ENCODE data around the gene OTUB1. TPM values are rescaled to one million over a fixed set of nuclear protein-coding genes. Genes with fewer than 3 reads are reported as not detected.
A peak's percentile ranks its signal among the peaks of the same experiment; 100 is the strongest.

Gene OTUB1
- total and polyA plus RNA-seq, 2 of the 13 experiments (the other 11 are each of a cell fraction or from before 2014, with no cell fraction given) = 58.8 to 130 TPM

DNA sequence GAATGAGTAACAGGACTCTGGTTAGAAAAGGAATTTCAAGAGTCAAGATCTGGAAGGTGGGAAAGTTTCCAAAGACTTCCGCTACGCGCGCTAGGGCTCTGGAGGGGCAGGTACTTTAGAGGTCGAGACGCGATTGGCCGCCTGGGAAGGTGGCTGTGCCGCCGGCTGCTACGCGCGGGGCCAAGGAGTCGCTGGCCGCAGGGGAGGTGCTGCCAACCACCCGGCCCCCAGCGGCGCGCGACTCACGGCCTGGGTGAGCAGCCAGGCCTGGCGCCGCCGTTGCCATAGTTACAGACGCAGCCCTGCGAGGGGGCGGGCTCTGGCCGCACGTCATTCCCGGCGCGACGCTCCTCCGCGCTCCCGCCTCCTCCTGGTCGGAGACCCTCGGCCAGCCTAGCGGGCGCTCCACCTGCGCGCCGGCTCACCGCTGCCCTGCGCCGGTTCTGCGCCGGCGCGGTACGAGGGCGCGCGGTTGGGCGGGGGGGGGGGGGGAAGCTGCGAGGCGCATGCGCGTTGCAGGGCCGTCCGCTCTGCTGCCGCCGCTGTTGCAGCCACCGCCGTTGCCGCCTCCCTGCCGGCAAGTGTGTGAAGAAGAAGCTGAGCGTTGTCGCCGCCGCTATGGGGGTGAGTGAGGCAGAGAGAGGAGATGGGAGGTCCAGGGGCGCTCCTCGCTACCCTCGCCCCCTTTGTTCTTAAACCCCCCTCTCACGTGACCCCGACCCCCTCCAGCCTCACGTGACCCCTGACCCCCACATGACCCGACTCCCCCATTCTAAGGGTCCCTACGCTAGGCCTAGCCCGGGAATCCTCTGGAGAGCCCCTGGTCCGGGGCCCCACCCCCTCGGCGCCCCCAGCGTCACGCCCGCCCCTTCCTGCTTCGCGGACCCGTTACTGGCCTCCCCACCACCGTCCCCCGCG is 47.5 kb upstream of the OTUB1 start, which contains the start of gene NAA40 (continued):
- TF ChIP-seq TEF (CRISPR knock-in tag; IDR thresholded peaks at IDR 0.05) = no peak
- TF ChIP-seq ZNF3 (CRISPR knock-in tag; IDR thresholded peaks at IDR 0.05) = no peak
- TF ChIP-seq ZSCAN30 (CRISPR knock-in tag; IDR thresholded peaks at IDR 0.05) = no peak
- TF ChIP-seq ZSCAN29 (CRISPR knock-in tag; conservative IDR thresholded peaks at IDR 0.05) = no peak
- peak; percentile 27; the same call in 1 of the 2 replicates for TF ChIP-seq ZNF670 (CRISPR knock-in tag; IDR thresholded peaks at IDR 0.05; ENCODE audit: borderline replicate concordance)
- TF ChIP-seq ARID2 (CRISPR knock-in tag; IDR thresholded peaks at IDR 0.05; ENCODE audit: borderline replicate concordance) = no peak
- TF ChIP-seq TP53 (CRISPR knock-in tag; conservative IDR thresholded peaks at IDR 0.05) = no peak
- TF ChIP-seq, protein P1, sequence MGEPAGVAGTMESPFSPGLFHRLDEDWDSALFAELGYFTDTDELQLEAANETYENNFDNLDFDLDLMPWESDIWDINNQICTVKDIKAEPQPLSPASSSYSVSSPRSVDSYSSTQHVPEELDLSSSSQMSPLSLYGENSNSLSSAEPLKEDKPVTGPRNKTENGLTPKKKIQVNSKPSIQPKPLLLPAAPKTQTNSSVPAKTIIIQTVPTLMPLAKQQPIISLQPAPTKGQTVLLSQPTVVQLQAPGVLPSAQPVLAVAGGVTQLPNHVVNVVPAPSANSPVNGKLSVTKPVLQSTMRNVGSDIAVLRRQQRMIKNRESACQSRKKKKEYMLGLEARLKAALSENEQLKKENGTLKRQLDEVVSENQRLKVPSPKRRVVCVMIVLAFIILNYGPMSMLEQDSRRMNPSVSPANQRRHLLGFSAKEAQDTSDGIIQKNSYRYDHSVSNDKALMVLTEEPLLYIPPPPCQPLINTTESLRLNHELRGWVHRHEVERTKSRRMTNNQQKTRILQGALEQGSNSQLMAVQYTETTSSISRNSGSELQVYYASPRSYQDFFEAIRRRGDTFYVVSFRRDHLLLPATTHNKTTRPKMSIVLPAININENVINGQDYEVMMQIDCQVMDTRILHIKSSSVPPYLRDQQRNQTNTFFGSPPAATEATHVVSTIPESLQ (CRISPR knock-in tag; conservative IDR thresholded peaks at IDR 0.05) = no peak; the same call in 1 of the 2 replicates
- TF ChIP-seq, protein P2, sequence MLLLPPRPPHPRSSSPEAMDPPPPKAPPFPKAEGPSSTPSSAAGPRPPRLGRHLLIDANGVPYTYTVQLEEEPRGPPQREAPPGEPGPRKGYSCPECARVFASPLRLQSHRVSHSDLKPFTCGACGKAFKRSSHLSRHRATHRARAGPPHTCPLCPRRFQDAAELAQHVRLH (CRISPR knock-in tag; IDR thresholded peaks at IDR 0.05; ENCODE audit: borderline replicate concordance, low read depth) = no peak
- no peak for TF ChIP-seq SNAPC2 (CRISPR knock-in tag; IDR thresholded peaks at IDR 0.05)
- TF ChIP-seq SKIL (CRISPR knock-in tag; IDR thresholded peaks at IDR 0.05; ENCODE audit: borderline replicate concordance) = no peak; the same call in 1 of the 2 replicates
- no peak for TF ChIP-seq ZNF790 (CRISPR knock-in tag; IDR thresholded peaks at IDR 0.05; ENCODE audit: borderline replicate concordance)
- TF ChIP-seq SAFB2 (CRISPR knock-in tag; IDR thresholded peaks at IDR 0.05; ENCODE audit: borderline replicate concordance, low read depth) = peak; percentile 31
- TF ChIP-seq ZNF652 (CRISPR knock-in tag; IDR thresholded peaks at IDR 0.05; ENCODE audit: borderline replicate concordance, low read depth) = no peak
- peak; percentile 82 for TF ChIP-seq HNRNPK (IDR thresholded peaks at IDR 0.05; ENCODE audit: low read depth, low read length, poor library complexity, severe bottlenecking)
- TF ChIP-seq ATRX (CRISPR knock-in tag; IDR thresholded peaks at IDR 0.05; ENCODE audit: borderline replicate concordance) = no peak
- TF ChIP-seq CC2D1A (CRISPR knock-in tag; IDR thresholded peaks at IDR 0.05) = no peak
- TF ChIP-seq ZBTB46 (CRISPR knock-in tag; IDR thresholded peaks at IDR 0.05; ENCODE audit: borderline replicate concordance) = no peak
- TF ChIP-seq AKAP8 (CRISPR knock-in tag; IDR thresholded peaks at IDR 0.05) = no peak
- no peak for TF ChIP-seq GZF1 (CRISPR knock-in tag; IDR thresholded peaks at IDR 0.05)
- TF ChIP-seq NR3C1 (CRISPR knock-in tag; IDR thresholded peaks at IDR 0.05) = no peak
- TF ChIP-seq EZH2 (conservative IDR thresholded peaks at IDR 0.05; ENCODE audit: low read depth, low read length) = no peak
- TF ChIP-seq PAX8 (CRISPR knock-in tag; IDR thresholded peaks at IDR 0.05; ENCODE audit: borderline replicate concordance) = no peak
